Measurements from ENCODE around the gene SH3GL2. TPM values are rescaled to one million over a fixed set of nuclear protein-coding genes. Genes with fewer than 3 reads are reported as not detected.

The SH3GL2 gene
- total RNA-seq, 1 experiment from 2014 or later, result not detected

- ChIA-PET CTCF (no interaction called here), POLR2A (interaction anchor here (0.6 kb wide), 1 partner anchor 38 kb away, joined by 3 read pairs; no protein-coding TSS in a partner anchor)
- Mint-ChIP-seq H3K9me3 (ENCODE audit: unreplicated experiment) (peaks cover 5% of the 10 kb centered on the region), H3K27ac (ENCODE audit: low read depth, unreplicated experiment) (no peak overlapping the region), H3K36me3 (ENCODE audit: insufficient read depth, unreplicated experiment) (no peaks in the 10 kb centered on the region), H3K27me3 (ENCODE audit: insufficient read depth, unreplicated experiment) (no peaks in the 10 kb centered on the region), H3K4me3 (ENCODE audit: unreplicated experiment) (no peak overlapping the region), H3K4me1 (ENCODE audit: insufficient read depth, unreplicated experiment) (no peaks in the 10 kb centered on the region)
- no peak for DNase-seq (ENCODE audit: unreplicated experiment)
- BruUV-seq (replicated peaks), result no TSS peak
- intact Hi-C loops (cut with micrococcal nuclease), result no loop called here
- TF ChIP-seq CTCF (IDR thresholded peaks at IDR 0.05; ENCODE audit: unreplicated experiment), result no peak
Observed at GRCh38 chr9:17735859-17736258, 157.0 kb downstream of the SH3GL2 start.

DNA sequence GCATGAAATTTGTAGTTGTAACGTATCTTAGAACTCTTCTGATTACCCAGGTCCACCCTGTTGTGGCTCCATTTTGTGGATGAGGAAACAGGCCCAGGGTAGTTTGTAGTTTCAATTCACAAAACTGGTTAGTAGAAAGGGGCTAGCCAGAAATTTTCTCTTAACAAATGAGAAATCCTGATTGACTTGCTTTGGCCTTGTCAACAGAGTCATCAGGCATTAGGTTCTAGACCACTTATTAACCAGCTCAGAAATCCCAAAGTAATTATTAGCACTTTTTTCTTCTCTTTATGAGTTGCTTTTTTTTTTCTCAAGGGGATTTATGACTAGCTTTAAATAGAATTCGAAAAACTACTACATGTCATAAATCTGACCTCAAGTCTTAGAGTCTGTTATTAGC lies 160.2 kb downstream of the SH3GL2 start:
- Mint-ChIP-seq H3K4me3 (ENCODE audit: unreplicated experiment) (no peak overlapping the region), H3K4me1 (ENCODE audit: insufficient read depth, unreplicated experiment) (no peaks in the 10 kb centered on the region), H3K27me3 (ENCODE audit: insufficient read depth, unreplicated experiment) (no peaks in the 10 kb centered on the region), H3K27ac (ENCODE audit: low read depth, unreplicated experiment) (no peak overlapping the region), H3K36me3 (ENCODE audit: insufficient read depth, unreplicated experiment) (no peaks in the 10 kb centered on the region), H3K9me3 (ENCODE audit: unreplicated experiment) (peaks cover 5% of the 10 kb centered on the region)
- POLR2A ChIA-PET, result no interaction called here
- intact Hi-C loops (cut with micrococcal nuclease), result no loop called here
- CTCF ChIA-PET, result no interaction called here
- no peak for TF ChIP-seq CTCF (IDR thresholded peaks at IDR 0.05; ENCODE audit: unreplicated experiment)
- BruUV-seq (replicated peaks), result no TSS peak
- no peak for DNase-seq (ENCODE audit: unreplicated experiment)

DNA sequence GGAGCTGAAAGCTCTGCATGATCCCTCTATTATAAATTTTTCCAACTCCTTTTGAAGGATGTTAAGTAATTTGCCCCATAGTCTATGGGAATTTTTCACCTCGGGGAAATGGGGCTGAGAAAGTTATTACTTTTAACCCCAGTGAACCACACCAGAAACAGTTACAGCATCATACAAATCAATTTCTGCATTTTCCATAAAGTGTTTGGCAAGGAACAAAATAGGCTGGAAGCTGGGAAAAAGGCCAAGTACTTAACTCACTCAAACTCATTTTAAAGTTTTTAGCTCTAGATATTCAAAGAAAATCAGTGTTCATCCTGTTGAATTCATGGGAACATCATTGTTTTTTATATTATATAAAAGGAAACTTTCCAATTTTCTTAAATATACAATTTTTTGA lies 160.9 kb downstream of the SH3GL2 start:
- Mint-ChIP-seq H3K27ac (ENCODE audit: low read depth, unreplicated experiment) (no peak overlapping the region), H3K36me3 (ENCODE audit: insufficient read depth, unreplicated experiment) (no peaks in the 10 kb centered on the region), H3K4me1 (ENCODE audit: insufficient read depth, unreplicated experiment) (no peaks in the 10 kb centered on the region), H3K4me3 (ENCODE audit: unreplicated experiment) (no peak overlapping the region), H3K9me3 (ENCODE audit: unreplicated experiment) (peaks cover 5% of the 10 kb centered on the region), H3K27me3 (ENCODE audit: insufficient read depth, unreplicated experiment) (no peaks in the 10 kb centered on the region)
- POLR2A ChIA-PET, result no interaction called here
- no peak for DNase-seq (ENCODE audit: unreplicated experiment)
- BruUV-seq (replicated peaks), result no TSS peak
- intact Hi-C loops (cut with micrococcal nuclease), result no loop called here
- CTCF ChIA-PET, result no interaction called here
- TF ChIP-seq CTCF (IDR thresholded peaks at IDR 0.05; ENCODE audit: unreplicated experiment), result no peak

DNA sequence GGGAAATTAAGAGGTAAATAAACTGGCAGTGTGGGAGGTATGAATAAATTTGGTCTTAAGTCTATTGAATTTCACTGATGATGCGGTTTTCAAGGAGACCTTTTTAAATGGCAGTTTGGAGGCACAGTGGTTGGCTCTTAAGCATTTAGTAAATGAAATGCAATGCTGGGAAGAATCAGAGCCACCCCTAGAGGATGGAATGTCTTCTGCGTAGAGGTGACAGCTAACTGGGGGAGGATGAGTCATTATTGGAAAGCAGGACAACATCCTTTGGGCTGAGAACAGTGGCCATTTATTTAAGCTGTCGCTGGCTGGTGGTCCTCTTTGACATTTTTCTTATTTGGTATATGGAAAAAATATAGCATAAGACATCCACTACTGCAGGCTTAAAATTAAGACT lies 163.2 kb downstream of the SH3GL2 start:
- CTCF ChIA-PET, result interaction anchor here (0.6 to 1.0 kb wide), 2 partner anchors 222 to 757 kb away, joined by 3 read pairs; no protein-coding TSS in a partner anchor
- peak; percentile 34 for DNase-seq (ENCODE audit: unreplicated experiment)
- intact Hi-C loops (cut with micrococcal nuclease), result no loop called here
- no peak for TF ChIP-seq CTCF (IDR thresholded peaks at IDR 0.05; ENCODE audit: unreplicated experiment)
- no peaks in the 10 kb centered on the region for H3K36me3 Mint-ChIP-seq (ENCODE audit: insufficient read depth, unreplicated experiment)
- no peaks in the 10 kb centered on the region for H3K9me3 Mint-ChIP-seq (ENCODE audit: unreplicated experiment)
- no TSS peak for BruUV-seq (replicated peaks)
- H3K27me3 Mint-ChIP-seq (ENCODE audit: insufficient read depth, unreplicated experiment), result no peaks in the 10 kb centered on the region
- no peak overlapping the region for H3K4me3 Mint-ChIP-seq (ENCODE audit: unreplicated experiment)
- H3K27ac Mint-ChIP-seq (ENCODE audit: low read depth, unreplicated experiment), result no peak overlapping the region
- POLR2A ChIA-PET, result no interaction called here
- no peaks in the 10 kb centered on the region for H3K4me1 Mint-ChIP-seq (ENCODE audit: insufficient read depth, unreplicated experiment)
